ENCODE data around the gene SRF. TPM values are rescaled to one million over a fixed set of nuclear protein-coding genes. Genes with fewer than 3 reads are reported as not detected.

Gene SRF
- total RNA-seq, 1 experiment from 2014 or later = 33.2 TPM

DNA sequence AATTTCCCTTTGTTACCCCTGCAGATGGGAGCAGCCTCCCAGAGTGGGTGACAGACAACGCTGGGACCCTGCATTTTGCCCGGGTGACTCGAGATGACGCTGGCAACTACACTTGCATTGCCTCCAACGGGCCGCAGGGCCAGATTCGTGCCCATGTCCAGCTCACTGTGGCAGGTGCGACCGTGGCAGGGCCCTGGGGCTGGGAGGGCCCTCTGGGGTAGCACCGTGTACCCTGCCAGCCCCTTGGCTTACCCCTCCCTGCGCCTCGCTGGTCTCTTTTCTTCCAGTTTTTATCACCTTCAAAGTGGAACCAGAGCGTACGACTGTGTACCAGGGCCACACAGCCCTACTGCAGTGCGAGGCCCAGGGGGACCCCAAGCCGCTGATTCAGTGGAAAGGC, 29.4 kb upstream of the SRF start:
- ChIA-PET POLR2A (ENCODE audit: low non-redundant PET) (no interaction called here), CTCF (no interaction called here)
- intact Hi-C loops (cut with micrococcal nuclease; ENCODE audit: unreplicated experiment) = loop anchor here (5.0 kb wide), 1 partner anchor 239 kb away; no protein-coding TSS in a partner anchor
- Histone ChIP-seq H3K36me3 (ENCODE audit: insufficient read depth, low read length, poor library complexity, severe bottlenecking) (peaks cover 6% of the 10 kb centered on the region), H3K4me3 (ENCODE audit: low read depth, low read length, poor library complexity, severe bottlenecking) (no peak overlapping the region), H3K4me1 (ENCODE audit: insufficient read depth, low read length, poor library complexity, severe bottlenecking) (peaks cover 7% of the 10 kb centered on the region), H3K27ac (ENCODE audit: low read depth, low read length, poor library complexity, severe bottlenecking) (peak overlapping the region; percentile 10), H3K9me3 (ENCODE audit: low read depth, low read length, poor library complexity, severe bottlenecking) (no peaks in the 10 kb centered on the region), H3K27me3 (replicated peaks; ENCODE audit: insufficient read depth, low read depth, low read length, poor library complexity) (no peaks in the 10 kb centered on the region)
- no TSS peak for BruUV-seq (replicated peaks)
- no peak for TF ChIP-seq CTCF (conservative IDR thresholded peaks at IDR 0.05; ENCODE audit: low read depth, low read length)
- no peak for TF ChIP-seq EZH2 (IDR thresholded peaks at IDR 0.05; ENCODE audit: borderline replicate concordance, low read depth, low read length, poor library complexity, severe bottlenecking)
- DNase-seq (ENCODE audit: low spot score) = no peak

- Histone ChIP-seq H3K36me3 (ENCODE audit: insufficient read depth, low read length, poor library complexity, severe bottlenecking) (peaks cover 6% of the 10 kb centered on the region), H3K9me3 (ENCODE audit: low read depth, low read length, poor library complexity, severe bottlenecking) (no peaks in the 10 kb centered on the region), H3K4me1 (ENCODE audit: insufficient read depth, low read length, poor library complexity, severe bottlenecking) (peaks cover 7% of the 10 kb centered on the region), H3K27ac (ENCODE audit: low read depth, low read length, poor library complexity, severe bottlenecking) (no peak overlapping the region), H3K27me3 (replicated peaks; ENCODE audit: insufficient read depth, low read depth, low read length, poor library complexity) (no peaks in the 10 kb centered on the region), H3K4me3 (ENCODE audit: low read depth, low read length, poor library complexity, severe bottlenecking) (no peak overlapping the region)
- TF ChIP-seq CTCF (conservative IDR thresholded peaks at IDR 0.05; ENCODE audit: low read depth, low read length) = no peak
- no peak for TF ChIP-seq EZH2 (IDR thresholded peaks at IDR 0.05; ENCODE audit: borderline replicate concordance, low read depth, low read length, poor library complexity, severe bottlenecking)
- ChIA-PET POLR2A (ENCODE audit: low non-redundant PET) (no interaction called here), CTCF (no interaction called here)
- intact Hi-C loops (cut with micrococcal nuclease; ENCODE audit: unreplicated experiment) = loop anchor here (5.0 kb wide), 1 partner anchor 240 kb away; no protein-coding TSS in a partner anchor
- BruUV-seq (replicated peaks) = no TSS peak
- no peak for DNase-seq (ENCODE audit: low spot score)
Observed at GRCh38 chr6:43142101-43142500, 29.0 kb upstream of the SRF start.

DNA sequence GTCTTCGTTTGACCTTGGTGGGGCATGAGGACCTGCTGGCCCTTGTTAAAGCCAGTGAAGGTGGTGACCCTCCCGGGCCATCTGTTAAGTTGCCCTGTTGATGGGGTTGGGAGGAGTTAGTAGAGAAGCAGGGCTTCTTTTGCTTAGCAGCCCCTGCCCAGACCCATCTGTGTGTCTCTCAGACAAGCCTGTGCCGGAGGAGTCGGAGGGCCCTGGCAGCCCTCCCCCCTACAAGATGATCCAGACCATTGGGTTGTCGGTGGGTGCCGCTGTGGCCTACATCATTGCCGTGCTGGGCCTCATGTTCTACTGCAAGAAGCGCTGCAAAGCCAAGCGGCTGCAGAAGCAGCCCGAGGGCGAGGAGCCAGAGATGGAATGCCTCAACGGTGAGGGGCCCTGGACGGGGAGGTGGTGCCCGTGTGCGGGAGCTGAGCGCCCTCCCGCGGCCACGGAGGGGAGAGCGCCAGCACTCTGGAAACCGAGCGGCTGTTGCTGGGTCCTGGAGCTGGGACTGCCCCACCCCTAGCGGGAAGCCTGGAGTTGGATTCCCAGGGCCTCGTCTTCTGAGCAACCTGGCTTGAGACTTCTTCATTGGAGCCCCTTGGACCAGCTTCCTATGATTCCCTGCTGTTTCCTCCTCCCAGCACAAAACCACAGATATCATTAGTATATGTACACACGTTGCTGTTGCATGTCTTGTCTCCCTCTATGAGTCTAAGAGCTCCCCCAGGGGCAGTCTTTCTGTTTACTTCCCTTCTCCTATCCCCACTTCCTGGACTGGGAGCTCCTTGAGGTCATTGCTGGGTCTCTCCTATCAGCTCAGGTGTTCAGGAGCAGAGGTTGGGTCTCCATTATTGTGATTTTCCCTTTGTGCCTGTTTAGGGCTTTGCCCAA, 27.6 kb upstream of the SRF start:
- H3K4me3 ChIP-seq (ENCODE audit: low read depth, low read length, poor library complexity, severe bottlenecking) = no peak overlapping the region
- intact Hi-C loops (cut with micrococcal nuclease; ENCODE audit: unreplicated experiment) = loop anchor here (1.0 to 5.0 kb wide), 3 partner anchors 73 to 241 kb away; no protein-coding TSS in a partner anchor
- peaks cover 7% of the 10 kb centered on the region for H3K4me1 ChIP-seq (ENCODE audit: insufficient read depth, low read length, poor library complexity, severe bottlenecking)
- no peaks in the 10 kb centered on the region for H3K27me3 ChIP-seq (replicated peaks; ENCODE audit: insufficient read depth, low read depth, low read length, poor library complexity)
- TF ChIP-seq CTCF (conservative IDR thresholded peaks at IDR 0.05; ENCODE audit: low read depth, low read length) (peak; percentile 99), EZH2 (IDR thresholded peaks at IDR 0.05; ENCODE audit: borderline replicate concordance, low read depth, low read length, poor library complexity, severe bottlenecking) (no peak)
- ChIA-PET POLR2A (ENCODE audit: low non-redundant PET) (no interaction called here), CTCF (interaction anchor here (0.5 to 1.3 kb wide), 14 partner anchors 27 to 358 kb away, joined by 3 to 7 read pairs (median 3); partner anchors contain the start of genes KLC4, KLHDC3, MEA1 and MRPL2)
- BruUV-seq (replicated peaks) = no TSS peak
- H3K27ac ChIP-seq (ENCODE audit: low read depth, low read length, poor library complexity, severe bottlenecking) = no peak overlapping the region
- DNase-seq (ENCODE audit: low spot score) = peak; percentile 92
- peaks cover 6% of the 10 kb centered on the region for H3K36me3 ChIP-seq (ENCODE audit: insufficient read depth, low read length, poor library complexity, severe bottlenecking)
- H3K9me3 ChIP-seq (ENCODE audit: low read depth, low read length, poor library complexity, severe bottlenecking) = no peaks in the 10 kb centered on the region

Measured in A673 (cell line).